A549 (cell line): ENCODE measurements around the gene VSTM2B. TPM values are rescaled to one million over a fixed set of nuclear protein-coding genes. Genes with fewer than 3 reads are reported as not detected.

Source experiments
- ATAC-seq, 2 experiments: fragments of 200-7000 bp in 1 of 2; fragments of >200 bp in 1 of 2; cut with Nextera tagmentation in 1 of 2; cut with Tn5 transposase in 1 of 2; 3 replicates each; pipeline versions ENCODE4 v1.8.0 to v1.9.1; 2018 to 2020; ENCODE audit warnings: mild to moderate bottlenecking in 1 of 2, moderate library complexity in 1 of 2
- CTCF ChIA-PET: fragments of 300-600 bp; sonication (Branson Sonifier 250); formaldehyde crosslinking; extraction: SDS; loops from one replicate; lab custom pipeline; 2021; ENCODE audit warnings: antibody characterized with exemption, inconsistent platforms; lab: Yijun Ruan, JAX
- POLR2A ChIA-PET: fragments of 350-600 bp; formaldehyde crosslinking; extraction: SDS; loops from one replicate; lab custom pipeline; 2021; ENCODE audit warnings: antibody characterized with exemption, inconsistent platforms; lab: Yijun Ruan, JAX
- DNase-seq, 2 experiments: peaks; one replicate each; pipeline versions ENCODE4 v3.0.0 to v3.0.0-alpha.2; 2011 to 2016; ENCODE audit warnings: low read depth in 1 of 2, low spot score in 1 of 2
- FAIRE-seq: peaks from 2 replicates; lab custom pipeline; 2011; peaks lifted over from hg19 to GRCh38; lab: Jason Lieb, UNC
- H3K27ac ChIP-seq, 2 experiments: fragments of >200 bp; sonication (Bioruptor Twin); formaldehyde crosslinking; 3 replicates each; pipeline ENCODE4 v1.5.1; 2016 to 2017
- H3K4me1 ChIP-seq: fragments of >200 bp; sonication (Bioruptor Twin); formaldehyde crosslinking; 3 replicates; pipeline ENCODE4 v1.6.1; 2016
- H3K4me2 ChIP-seq: fragments of >200 bp; sonication (Bioruptor Twin); formaldehyde crosslinking; 3 replicates; pipeline ENCODE4 v1.6.1; 2016
- H3K4me3 ChIP-seq: fragments of >200 bp; sonication (Bioruptor Twin); formaldehyde crosslinking; 3 replicates; pipeline ENCODE4 v1.5.1; 2016
- H3K9me3 ChIP-seq: fragments of >200 bp; sonication (Bioruptor Twin); formaldehyde crosslinking; 3 replicates; pipeline ENCODE4 v1.6.1; 2016
- CBX2 ChIP-seq: fragments of 200-600 bp; sonication (generic); IDR thresholded peaks from 2 replicates; pipeline ENCODE4 v1.6.1; 2016; ENCODE audit warnings: low read depth, mild to moderate bottlenecking, borderline replicate concordance
- CBX8 ChIP-seq: fragments of 200-600 bp; sonication (generic); IDR thresholded peaks from 2 replicates; pipeline ENCODE4 v1.6.1; 2016
- CEBPB ChIP-seq, 2 experiments: fragments of >200 bp in 1 of 2; sonication (Bioruptor Twin) in 1 of 2; formaldehyde crosslinking in 1 of 2; IDR thresholded peaks; 2 replicates each; pipeline ENCODE4 v1.6.1; 2012 to 2016
- CHD2 ChIP-seq: fragments of 150-350 bp; IDR thresholded peaks from 2 replicates; pipeline ENCODE4 v1.6.1; 2014; ENCODE audit warnings: low read length; ENCODE audit not compliant: partially characterized antibody
- EHF ChIP-seq: fragments of 250-450 bp; sonication (Bioruptor Pico); IDR thresholded peaks from 2 replicates; pipeline ENCODE4 v1.5.0; 2020; ENCODE audit warnings: mild to moderate bottlenecking
- EHMT2 ChIP-seq: fragments of 200-600 bp; sonication (generic); IDR thresholded peaks from 2 replicates; pipeline ENCODE4 v1.6.1; 2016; ENCODE audit warnings: antibody characterized with exemption, low read depth, mild to moderate bottlenecking, moderate library complexity
- ESRRA ChIP-seq: fragments of 150-350 bp; IDR thresholded peaks from 2 replicates; pipeline ENCODE4 v1.6.1; 2014; ENCODE audit warnings: mild to moderate bottlenecking, low read length, borderline replicate concordance
- FOSL2 ChIP-seq, 2 experiments: fragments of 450-650 bp in 1 of 2; fragments of >200 bp in 1 of 2; sonication (Bioruptor Twin) in 1 of 2; formaldehyde crosslinking; IDR thresholded peaks; 2 replicates each; pipeline versions ENCODE4 v1.5.0 to v1.6.1; 2016 to 2020; ENCODE audit warnings: mild to moderate bottlenecking in 1 of 2, moderate library complexity in 1 of 2
- GATA3 ChIP-seq: IDR thresholded peaks from 2 replicates; pipeline ENCODE4 v1.6.1; 2012; ENCODE audit warnings: borderline replicate concordance
- HEYL ChIP-seq: fragments of 250-450 bp; sonication (Bioruptor Pico); IDR thresholded peaks from 2 replicates; pipeline ENCODE4 v1.8.0; 2021; ENCODE audit warnings: mild to moderate bottlenecking, moderate library complexity
- HOXA7 ChIP-seq: fragments of 250-450 bp; sonication (Bioruptor Pico); IDR thresholded peaks from 2 replicates; pipeline ENCODE4 v1.5.0; 2020; ENCODE audit warnings: mild to moderate bottlenecking, moderate library complexity
- JUN ChIP-seq, 2 experiments: fragments of >200 bp; sonication (Bioruptor Twin); formaldehyde crosslinking; IDR thresholded peaks; 2 replicates in 1 of 2; 3 replicates in 1 of 2; pipeline ENCODE4 v1.6.1; 2016 to 2017
- JUNB ChIP-seq: fragments of >200 bp; sonication (Bioruptor Twin); formaldehyde crosslinking; IDR thresholded peaks from 2 replicates; pipeline ENCODE4 v1.6.1; 2016
- KDM1A ChIP-seq: fragments of 200-600 bp; sonication (generic); IDR thresholded peaks from 2 replicates; pipeline ENCODE4 v1.6.1; 2016; ENCODE audit warnings: low read depth, mild to moderate bottlenecking
- KDM5A ChIP-seq: fragments of 200-600 bp; sonication (generic); IDR thresholded peaks from 2 replicates; pipeline ENCODE4 v1.6.1; 2016; ENCODE audit warnings: antibody characterized with exemption, mild to moderate bottlenecking
- MAZ ChIP-seq: fragments of 150-350 bp; IDR thresholded peaks from 2 replicates; pipeline ENCODE4 v1.6.1; 2014; ENCODE audit warnings: antibody characterized with exemption, low read depth, low read length, borderline replicate concordance
- MYC ChIP-seq: IDR thresholded peaks from 2 replicates; pipeline ENCODE4 v1.6.1; 2012; ENCODE audit warnings: mild to moderate bottlenecking, inconsistent platforms, low read length, improper control_type of control experiment, borderline replicate concordance
- NR3C1 ChIP-seq: fragments of >200 bp; sonication (Bioruptor Twin); formaldehyde crosslinking; IDR thresholded peaks from 3 replicates; pipeline ENCODE4 v1.6.1; 2017
- PHF8 ChIP-seq: fragments of 200-600 bp; sonication (generic); IDR thresholded peaks from 2 replicates; pipeline ENCODE4 v1.6.1; 2016; ENCODE audit warnings: low read depth, mild to moderate bottlenecking, antibody characterized with exemption, moderate library complexity, borderline replicate concordance
- POLR2AphosphoS2 ChIP-seq: conservative IDR thresholded peaks from 2 replicates; pipeline ENCODE4 v1.6.1; 2012; ENCODE audit warnings: low read length, improper control_type of control experiment, inconsistent platforms
- RAD21 ChIP-seq, 2 experiments: fragments of >200 bp in 1 of 2; sonication (Bioruptor Twin) in 1 of 2; formaldehyde crosslinking in 1 of 2; IDR thresholded peaks in 1 of 2; conservative IDR thresholded peaks in 1 of 2; 2 replicates in 1 of 2; 3 replicates in 1 of 2; pipeline ENCODE4 v1.6.1; 2012 to 2018; ENCODE audit warnings: inconsistent platforms in 1 of 2
- RARB ChIP-seq: fragments of 250-450 bp; sonication (Bioruptor Pico); IDR thresholded peaks from 2 replicates; pipeline ENCODE4 v1.8.0; 2021; ENCODE audit warnings: mild to moderate bottlenecking, moderate library complexity
- RCOR1 ChIP-seq: fragments of 150-350 bp; IDR thresholded peaks from 2 replicates; pipeline ENCODE4 v1.6.1; 2014; ENCODE audit warnings: antibody characterized with exemption, low read length, low read depth
- RFX5 ChIP-seq: fragments of 450-650 bp; IDR thresholded peaks from 2 replicates; pipeline ENCODE4 v1.7.1; 2014; ENCODE audit warnings: antibody characterized with exemption, mild to moderate bottlenecking, moderate library complexity
- TFCP2L1 ChIP-seq: fragments of 250-450 bp; sonication (Bioruptor Pico); IDR thresholded peaks from 2 replicates; pipeline ENCODE4 v1.5.0; 2021; ENCODE audit warnings: mild to moderate bottlenecking
- ZC3H11A ChIP-seq: fragments of 450-650 bp; IDR thresholded peaks from 2 replicates; pipeline ENCODE4 v1.6.1; 2014; ENCODE audit warnings: antibody characterized with exemption, mild to moderate bottlenecking
- ZFP36 ChIP-seq: fragments of 450-650 bp; IDR thresholded peaks from 2 replicates; pipeline ENCODE4 v1.6.1; 2014; ENCODE audit warnings: borderline replicate concordance; ENCODE audit not compliant: partially characterized antibody
- ZNF302 ChIP-seq: fragments of 250-450 bp; sonication (Bioruptor Pico); IDR thresholded peaks from 2 replicates; pipeline ENCODE4 v1.9.0; 2021; ENCODE audit warnings: inconsistent platforms, mild to moderate bottlenecking, moderate library complexity
- WGBS: methylation state at CpG from one replicate; pipeline ENCODE4 v1.1.6; 2017; ENCODE audit errors: missing lambda C conversion rate; 5-methylcytosine and 5-hydroxymethylcytosine counted together
- polyA plus RNA-seq, 4 experiments: library from polyadenylated mRNA; depleted of rRNA in 3 of 4; stranded (reverse); fragments of >200 nt; fragmentation: RNase III in 1 of 4; extraction: RNeasy Plus Mini Kit Qiagen cat#74134 plus additional on column Dnase treatment in 1 of 4; gene quantifications; 2 replicates in 3 of 4; 3 replicates in 1 of 4; pipeline ENCODE4 v1.2.3, GENCODE V29; 2011 to 2017
- TF ChIP-seq, protein P1 (sequence below): fragments of 250-450 bp; sonication (Bioruptor Pico); IDR thresholded peaks from 2 replicates; pipeline ENCODE4 v1.5.0; 2021; ENCODE audit warnings: mild to moderate bottlenecking, moderate library complexity, borderline replicate concordance
- TF ChIP-seq, protein P2 (sequence below): IDR thresholded peaks from 2 replicates; pipeline ENCODE4 v1.6.1; 2012; ENCODE audit warnings: low read depth, borderline replicate concordance

Gene VSTM2B
- polyA plus RNA-seq, 2 of the 4 experiments (the other 2 are of a cell fraction) = not detected

DNA sequence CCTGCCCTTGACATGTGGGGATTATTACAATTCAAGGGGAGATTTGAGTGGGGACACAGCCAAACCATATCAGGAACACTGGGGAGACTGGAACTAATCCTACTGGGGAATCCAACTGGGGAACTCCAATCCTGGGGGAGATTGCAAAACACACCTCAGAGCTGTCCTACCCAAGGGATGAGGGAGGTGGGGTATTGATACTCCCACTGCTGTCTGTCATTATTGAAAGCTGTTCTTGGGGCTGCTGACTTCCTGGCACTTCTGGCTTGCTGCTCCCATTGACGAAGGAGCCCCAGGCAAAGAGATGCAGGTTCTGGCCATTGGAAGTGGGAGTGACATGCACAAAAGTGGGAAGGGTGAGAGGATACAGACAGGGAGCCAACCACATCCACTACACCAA is 55.6 kb downstream of the VSTM2B start:
- DNase-seq (no peak), ATAC-seq (no peak), FAIRE-seq (no peak)
- H3K4me2 ChIP-seq = no peak overlapping the region
- H3K9me3 ChIP-seq = peaks cover 13% of the 10 kb centered on the region; the same call in 2 of the 3 replicates
- no peak overlapping the region for H3K27ac ChIP-seq
- no peaks in the 10 kb centered on the region for H3K4me1 ChIP-seq
- POLR2A ChIA-PET = no interaction called here
- TF ChIP-seq KDM1A (no peak), JUN (IDR thresholded peaks at IDR 0.05) (no peak), PHF8 (no peak), ESRRA (no peak), POLR2AphosphoS2 (no peak), RARB (CRISPR knock-in tag) (no peak), CEBPB (IDR thresholded peaks at IDR 0.05) (no peak), RCOR1 (no peak), EHF (no peak)
- 3% methylated on average over 1 of the region's 1 CpG for WGBS
- CTCF ChIA-PET = no interaction called here
- H3K4me3 ChIP-seq = no peak overlapping the region

DNA sequence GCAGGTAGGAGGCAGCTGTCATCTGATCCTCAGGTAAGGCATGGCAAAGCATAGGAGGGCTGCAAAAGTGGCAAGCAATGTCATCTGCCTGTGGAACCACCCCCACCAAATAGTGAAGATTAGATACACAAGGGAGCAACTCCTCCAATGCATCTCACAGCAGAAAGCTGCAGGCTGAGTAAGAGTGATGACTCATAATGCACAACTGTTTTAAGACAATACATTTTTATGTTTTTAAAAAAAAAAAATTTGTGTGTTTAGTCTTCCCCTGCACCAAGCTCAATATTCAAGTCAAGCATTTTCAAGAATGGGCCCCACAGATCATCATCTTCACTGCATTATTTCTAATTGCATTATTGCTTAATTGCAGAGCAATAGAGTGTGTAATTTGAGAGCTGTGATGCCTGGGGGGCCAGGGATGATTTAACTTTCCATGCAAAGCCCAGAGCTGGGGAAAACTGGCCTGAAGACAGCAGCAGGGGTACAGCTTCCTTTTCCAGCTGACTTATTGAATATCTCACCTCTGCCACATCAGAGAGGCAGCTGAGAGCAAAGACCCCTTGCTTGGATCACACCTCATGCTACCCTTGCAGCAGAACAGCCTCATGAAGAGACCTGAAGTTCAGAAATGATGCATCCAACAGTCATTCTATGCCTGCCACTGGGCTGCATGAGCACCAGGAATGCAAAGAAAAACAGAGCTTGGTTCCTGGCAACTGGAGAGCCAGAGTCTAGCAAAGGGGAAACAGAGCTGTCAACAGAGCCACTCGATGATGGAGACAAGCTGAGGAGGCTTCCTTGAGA is 57.6 kb downstream of the VSTM2B start:
- ChIA-PET POLR2A (interaction anchor here (1.6 kb wide), 1 partner anchor 23 kb away, joined by 14 read pairs; the partner anchor contains the start of gene POP4), CTCF (interaction anchor here (0.8 to 1.8 kb wide), 6 partner anchors 10 to 1086 kb away, joined by 3 to 6 read pairs (median 4); no protein-coding TSS in a partner anchor)
- Histone ChIP-seq H3K9me3 (peaks cover 16% of the 10 kb centered on the region; the same call in 2 of the 3 replicates), H3K4me2 (no peak overlapping the region), H3K4me3 (no peak overlapping the region), H3K4me1 (no peaks in the 10 kb centered on the region), H3K27ac (no peak overlapping the region)
- TF ChIP-seq FOSL2 (IDR thresholded peaks at IDR 0.05) (no peak), FOSL2 (CRISPR knock-in tag; IDR thresholded peaks at IDR 0.05) (peak; percentile 68), CBX8 (no peak)
- FAIRE-seq = peak; percentile 13
- DNase-seq = no peak
- no peak for ATAC-seq
- 0% methylated on average over 1 of the region's 1 CpG for WGBS

DNA sequence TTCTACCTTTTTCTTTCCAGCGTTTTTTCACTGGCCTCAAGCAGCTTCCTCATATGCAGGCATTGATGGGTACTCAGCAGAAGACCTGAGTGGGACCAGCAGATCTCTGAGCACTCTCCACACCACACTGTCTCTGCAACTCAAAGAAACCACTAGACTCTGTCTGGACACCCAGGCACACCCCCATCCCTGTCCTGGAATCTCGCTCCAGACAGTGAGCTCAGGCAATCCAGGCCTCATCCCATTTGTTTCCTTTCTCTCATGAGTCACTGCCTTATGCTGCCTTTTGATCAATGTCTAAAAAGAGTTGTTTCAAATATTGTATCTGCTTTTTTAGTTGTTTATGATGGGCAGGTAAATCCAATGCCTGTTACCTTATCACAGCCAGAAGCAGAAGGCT is 60.6 kb downstream of the VSTM2B start:
- POLR2A ChIA-PET = no interaction called here
- ATAC-seq (no peak), FAIRE-seq (peak; percentile 76)

DNA sequence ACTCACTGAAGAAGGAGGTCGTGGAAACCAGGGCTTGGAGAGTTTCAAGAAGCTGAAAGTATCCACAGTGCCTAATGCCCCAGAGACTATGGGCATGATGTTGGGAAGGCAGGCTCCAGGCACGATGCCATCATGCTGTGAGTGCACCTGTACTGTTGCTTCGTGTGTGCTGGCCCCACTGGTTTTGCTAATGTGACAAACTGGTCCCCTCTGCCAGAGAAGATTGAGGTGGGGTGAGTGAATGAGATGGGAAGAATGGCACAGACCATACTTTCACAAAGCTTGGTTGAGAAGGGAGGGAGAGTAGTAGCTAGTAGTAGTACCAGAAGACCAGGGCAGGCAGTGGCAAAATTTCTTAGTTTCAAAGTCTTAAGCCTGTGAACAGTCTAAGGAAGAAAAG is 61.3 kb downstream of the VSTM2B start:
- Histone ChIP-seq H3K9me3 (peaks cover 9% of the 10 kb centered on the region; the same call in 1 of the 3 replicates), H3K4me2 (no peak overlapping the region), H3K4me1 (no peaks in the 10 kb centered on the region), H3K27ac (no peak overlapping the region), H3K4me3 (no peak overlapping the region)
- WGBS = 0% methylated on average over 3 of the region's 3 CpGs
- POLR2A ChIA-PET = no interaction called here
- no peak for ATAC-seq
- TF ChIP-seq MYC (no peak), HOXA7 (CRISPR knock-in tag) (no peak), HEYL (CRISPR knock-in tag) (no peak), ZFP36 (no peak), JUN (IDR thresholded peaks at IDR 0.05) (no peak), RAD21 (conservative IDR thresholded peaks at IDR 0.05 in 1 of 2, IDR thresholded peaks at IDR 0.05 in 1 of 2) (no peak), ESRRA (no peak), NR3C1 (no peak), CBX2 (no peak), RCOR1 (no peak), CHD2 (no peak)
- TF ChIP-seq, protein P1, sequence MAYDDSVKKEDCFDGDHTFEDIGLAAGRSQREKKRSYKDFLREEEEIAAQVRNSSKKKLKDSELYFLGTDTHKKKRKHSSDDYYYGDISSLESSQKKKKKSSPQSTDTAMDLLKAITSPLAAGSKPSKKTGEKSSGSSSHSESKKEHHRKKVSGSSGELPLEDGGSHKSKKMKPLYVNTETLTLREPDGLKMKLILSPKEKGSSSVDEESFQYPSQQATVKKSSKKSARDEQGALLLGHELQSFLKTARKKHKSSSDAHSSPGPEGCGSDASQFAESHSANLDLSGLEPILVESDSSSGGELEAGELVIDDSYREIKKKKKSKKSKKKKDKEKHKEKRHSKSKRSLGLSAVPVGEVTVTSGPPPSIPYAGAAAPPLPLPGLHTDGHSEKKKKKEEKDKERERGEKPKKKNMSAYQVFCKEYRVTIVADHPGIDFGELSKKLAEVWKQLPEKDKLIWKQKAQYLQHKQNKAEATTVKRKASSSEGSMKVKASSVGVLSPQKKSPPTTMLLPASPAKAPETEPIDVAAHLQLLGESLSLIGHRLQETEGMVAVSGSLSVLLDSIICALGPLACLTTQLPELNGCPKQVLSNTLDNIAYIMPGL = no peak
- peak; percentile 76 for FAIRE-seq
- no peak for DNase-seq
- CTCF ChIA-PET = interaction anchor here (1.2 to 3.3 kb wide), 5 partner anchors 10 to 119 kb away, joined by 3 to 28 read pairs (median 4); partner anchors contain the start of gene POP4

More for the DNA sequence above, 60.6 kb downstream of the VSTM2B start:
- Histone ChIP-seq H3K4me1 (no peaks in the 10 kb centered on the region), H3K9me3 (peaks cover 10% of the 10 kb centered on the region; the same call in 2 of the 3 replicates), H3K4me2 (no peak overlapping the region), H3K27ac (no peak overlapping the region), H3K4me3 (no peak overlapping the region)
- 4% methylated on average over 2 of the region's 2 CpGs for WGBS
- no peak for DNase-seq
- TF ChIP-seq KDM5A (no peak), JUNB (no peak), ZNF302 (no peak), RCOR1 (no peak), MAZ (no peak), ZC3H11A (no peak), RARB (CRISPR knock-in tag) (no peak), GATA3 (no peak), CBX2 (no peak), TFCP2L1 (no peak), HOXA7 (CRISPR knock-in tag) (no peak), EHMT2 (no peak), RFX5 (no peak)
- TF ChIP-seq, protein P2, sequence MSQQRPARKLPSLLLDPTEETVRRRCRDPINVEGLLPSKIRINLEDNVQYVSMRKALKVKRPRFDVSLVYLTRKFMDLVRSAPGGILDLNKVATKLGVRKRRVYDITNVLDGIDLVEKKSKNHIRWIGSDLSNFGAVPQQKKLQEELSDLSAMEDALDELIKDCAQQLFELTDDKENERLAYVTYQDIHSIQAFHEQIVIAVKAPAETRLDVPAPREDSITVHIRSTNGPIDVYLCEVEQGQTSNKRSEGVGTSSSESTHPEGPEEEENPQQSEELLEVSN = no peak
- TF ChIP-seq, all 56 proteins: peak for 0
- CTCF ChIA-PET = interaction anchor here (1.6 to 3.3 kb wide), 3 partner anchors 11 to 24 kb away, joined by 4 to 28 read pairs (median 7); no protein-coding TSS in a partner anchor
